Inferior parietal cortex (tissue), 1 donor: ENCODE results near the gene MYOZ3.

Experiments used
- DNase-seq: peaks from one replicate; pipeline ENCODE4 v3.0.0-alpha.2; 2016; ENCODE audit errors: extremely low spot score

Gene MYOZ3

DNA sequence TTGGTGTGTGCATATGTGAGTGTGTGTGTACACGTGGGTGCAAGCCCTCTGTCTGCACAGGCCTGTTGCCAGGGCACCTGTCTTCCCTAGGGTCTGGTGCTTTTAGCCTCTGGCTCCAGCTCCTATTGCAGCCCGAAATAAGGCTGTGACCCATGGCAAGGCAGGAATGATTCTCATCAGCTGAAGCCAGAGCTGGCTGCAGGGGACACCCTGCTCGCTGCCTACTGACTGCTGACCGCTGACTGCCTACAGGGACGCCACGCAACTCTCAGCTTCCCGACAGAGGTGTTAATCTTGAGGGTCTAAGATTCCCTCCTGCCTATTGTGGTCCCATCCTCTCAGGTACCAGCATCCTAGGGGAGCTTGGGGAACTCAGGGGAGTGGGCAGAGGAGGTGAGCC is at the start of gene MYOZ3:
TSS of gene MYOZ3 (plus strand) at position 166 of the 400 bp plus-strand sequence. CDS start 1,691 bp downstream, outside the sequence.
- DNase-seq = no peak

DNA sequence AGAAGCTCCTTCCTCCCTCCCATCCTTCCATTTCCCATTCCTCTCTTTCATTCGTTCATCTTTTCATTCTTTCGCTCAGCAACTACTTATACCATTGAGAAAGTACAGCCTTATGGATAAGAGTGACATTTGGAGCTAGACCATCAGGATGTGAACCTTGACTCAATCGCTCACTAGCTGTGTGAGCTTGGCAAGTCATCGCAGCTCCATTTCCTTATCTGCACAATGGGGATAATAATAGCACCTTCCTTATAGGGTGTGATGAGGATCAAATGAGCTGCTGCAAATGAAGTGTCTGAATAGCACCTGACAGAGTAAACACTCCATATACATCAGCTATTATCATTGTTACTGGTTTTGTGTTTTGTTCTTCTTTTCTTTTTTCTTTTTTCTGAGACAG is 48.6 kb upstream of the MYOZ3 start:
- no peak for DNase-seq

- no peak for DNase-seq
Observed at GRCh38 chr5:150612905-150613670, 48.0 kb upstream of the MYOZ3 start.

- no peak for DNase-seq
Observed at GRCh38 chr5:150613991-150614660, 46.9 kb upstream of the MYOZ3 start.

GRCh38 chr5:150614661-150615060 is 46.4 kb upstream of the MYOZ3 start:
- no peak for DNase-seq

- no peak for DNase-seq
Observed at GRCh38 chr5:150615141-150615699, 45.8 kb upstream of the MYOZ3 start.

GRCh38 chr5:150616024-150616470 is 45.0 kb upstream of the MYOZ3 start:
- no peak for DNase-seq

GRCh38 chr5:150616506-150616905 is 44.5 kb upstream of the MYOZ3 start:
- no peak for DNase-seq

GRCh38 chr5:150618163-150618562 is 42.9 kb upstream of the MYOZ3 start:
- DNase-seq = no peak

GRCh38 chr5:150618588-150619281 is 42.3 kb upstream of the MYOZ3 start:
- DNase-seq = no peak

- no peak for DNase-seq
Observed at GRCh38 chr5:150619359-150620230, 41.5 kb upstream of the MYOZ3 start.

GRCh38 chr5:150621301-150621700 is 39.8 kb upstream of the MYOZ3 start:
- DNase-seq = no peak

DNA sequence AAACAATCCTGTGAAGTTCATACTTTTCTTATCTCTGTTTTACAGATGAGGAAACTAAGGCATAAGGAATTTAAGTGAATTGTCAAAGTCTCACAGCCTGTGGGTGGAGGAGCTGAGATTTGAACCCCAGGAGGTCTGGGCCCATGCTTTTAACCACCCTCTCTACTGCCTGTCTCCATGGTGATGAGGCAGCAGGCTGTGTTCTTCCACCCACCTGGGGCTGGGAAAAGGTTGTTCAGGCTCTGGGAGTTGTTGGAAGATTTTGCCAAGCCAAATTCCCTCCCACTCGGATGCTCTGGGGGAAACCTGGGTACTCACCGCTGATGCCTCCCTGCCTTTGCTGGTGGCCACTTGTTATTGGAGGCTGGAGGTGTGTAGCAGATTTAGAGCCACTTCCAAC is 38.9 kb upstream of the MYOZ3 start:
- DNase-seq = no peak

GRCh38 chr5:150623152-150623877 is 37.7 kb upstream of the MYOZ3 start:
- DNase-seq = no peak

DNA sequence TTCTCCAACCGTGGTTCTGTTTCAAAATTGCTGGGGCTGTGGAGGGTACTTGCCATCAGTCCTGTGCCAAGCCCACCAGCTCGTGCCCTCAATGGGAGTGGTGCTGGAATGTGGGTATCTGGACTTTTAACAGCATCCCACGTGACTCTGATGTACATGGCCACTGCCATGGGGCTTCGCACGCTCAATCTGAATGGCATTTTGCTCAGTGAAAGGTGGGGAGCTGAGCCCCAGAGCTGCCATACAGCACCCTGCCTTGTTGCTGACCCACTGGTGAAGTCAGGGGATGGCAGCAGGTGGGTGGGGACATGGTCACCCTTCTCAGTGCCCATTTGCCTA is 37.2 kb upstream of the MYOZ3 start:
- DNase-seq = no peak

DNA sequence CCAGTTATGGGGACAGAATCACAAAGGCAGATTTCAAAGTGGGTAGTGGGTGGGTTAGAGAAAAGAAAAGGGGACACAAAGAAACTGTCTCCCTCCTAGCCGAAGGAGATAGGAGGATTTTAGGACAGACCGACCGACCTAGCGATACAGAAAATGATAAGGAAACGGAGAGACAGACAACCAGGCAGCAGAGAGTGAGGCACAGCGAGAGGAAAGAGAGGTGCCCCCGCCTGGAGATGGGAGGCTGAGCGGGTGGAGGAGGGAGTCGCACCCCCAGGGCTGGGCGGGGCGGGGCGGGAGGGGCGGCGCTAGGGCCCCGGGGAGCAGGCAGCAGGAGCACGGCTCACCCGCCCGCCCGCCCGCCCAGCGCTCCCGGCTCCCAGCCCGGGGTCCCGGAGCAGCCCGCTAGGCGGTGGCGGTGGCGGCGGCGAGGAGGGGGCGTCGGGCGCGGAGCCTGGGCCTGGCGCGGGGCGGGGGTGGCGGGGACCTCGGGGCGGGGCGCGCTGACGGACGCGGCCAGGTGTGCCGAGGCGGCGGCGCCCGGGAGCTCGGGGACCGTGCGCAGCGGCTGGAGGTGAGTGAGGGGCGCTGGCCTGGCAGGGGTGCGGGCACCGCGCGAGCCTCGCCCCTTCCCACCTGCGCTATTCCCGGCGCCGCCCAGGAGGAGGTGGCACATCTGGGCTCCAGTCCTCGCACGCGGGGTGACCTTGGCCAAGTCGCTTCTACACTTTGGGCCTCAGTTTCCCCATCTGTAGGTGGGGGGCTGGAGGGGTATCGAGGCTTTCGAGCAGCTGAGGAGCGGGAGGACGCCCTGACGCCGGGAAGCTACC is 36.5 kb upstream of the MYOZ3 start:
- DNase-seq = no peak

- DNase-seq = no peak
Observed at GRCh38 chr5:150625164-150625535, 35.9 kb upstream of the MYOZ3 start.

DNA sequence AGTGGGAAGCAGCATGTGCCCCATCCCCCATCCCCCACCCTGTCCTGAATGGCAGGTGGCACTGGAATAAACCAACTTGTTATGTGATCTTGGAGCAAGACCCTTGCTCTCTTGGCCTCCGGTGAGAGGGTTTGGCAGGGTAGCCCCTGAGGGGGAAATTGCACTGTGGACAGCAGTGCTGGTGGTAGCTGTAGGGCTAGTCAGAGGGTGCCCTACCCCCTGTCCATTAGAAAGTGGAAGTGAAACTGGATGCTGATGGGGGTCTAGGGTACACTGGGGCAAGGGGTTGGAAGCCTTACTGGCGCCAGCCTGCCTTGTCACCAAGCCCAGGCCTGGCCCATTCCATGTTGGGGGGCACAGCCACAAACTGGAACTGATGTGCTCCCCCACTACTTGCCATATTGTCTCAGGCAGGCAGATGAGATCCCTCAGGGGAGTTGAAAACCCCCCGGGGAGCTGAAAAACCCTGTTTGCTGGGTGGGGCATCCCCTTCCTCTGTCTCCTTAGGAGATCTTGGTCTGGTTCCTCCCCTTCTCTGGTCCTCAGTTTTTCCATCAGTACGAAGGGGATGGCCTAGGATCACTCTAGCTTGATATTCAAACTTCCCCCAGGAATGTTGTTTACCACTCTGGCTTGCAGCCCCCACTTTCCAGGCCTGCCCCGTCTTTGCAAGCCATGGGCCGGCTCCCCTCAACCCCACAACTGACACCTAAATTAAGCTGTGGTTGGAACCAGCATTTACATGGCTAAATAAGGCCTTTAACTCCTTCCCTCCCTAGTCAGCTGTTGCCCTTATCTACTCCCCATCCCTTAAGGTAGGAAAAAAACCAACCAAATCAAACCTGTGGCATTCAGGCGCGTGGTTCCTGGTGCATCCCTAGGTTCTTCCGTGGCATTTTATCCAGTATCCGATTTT is 35.0 kb upstream of the MYOZ3 start:
- DNase-seq = no peak

DNA sequence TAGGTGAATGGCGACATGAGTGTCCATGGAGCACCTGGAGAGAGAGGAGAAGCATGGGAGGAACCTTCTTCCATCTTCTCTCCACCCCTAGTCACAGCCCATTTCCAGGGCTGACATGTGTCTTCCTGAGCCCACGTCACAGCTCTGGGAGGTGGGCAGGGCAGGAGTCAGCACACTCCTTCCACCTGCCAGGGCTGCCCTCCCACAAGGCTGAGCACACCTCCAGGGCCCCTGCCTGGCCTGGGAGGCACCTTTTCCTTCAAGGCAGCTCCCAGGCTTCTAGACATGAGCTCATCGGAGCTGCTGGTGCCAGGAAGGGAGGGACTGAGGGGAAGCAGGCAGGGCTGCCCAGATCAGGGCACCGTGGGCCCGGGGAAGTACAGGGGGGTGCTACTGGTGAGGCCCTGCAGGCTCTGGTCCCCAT is 34.2 kb upstream of the MYOZ3 start:
- no peak for DNase-seq
